GM18951 (cell line): Measurements from ENCODE around the gene ABCG4.
A peak's percentile ranks its signal among the peaks of the same experiment; 100 is the strongest.
"Not testable (repeated sequence)": the region's sequence is repeated elsewhere in the genome, so short reads cannot be mapped to it uniquely, and the experiment has no call there.

Source experiments
- POLR2A ChIP-seq: IDR thresholded peaks from 4 replicates; pipeline ENCODE4 v1.6.1; 2011; ENCODE audit warnings: mild to moderate bottlenecking; ENCODE audit not compliant: insufficient read length, insufficient read depth; ENCODE audit errors: extremely low read depth
- in situ Hi-C: fragments of 300-500 bp; cut with MboI; formaldehyde crosslinking; loops from one replicate; pipeline ENCODE4 v1.12.0; 2022; ENCODE audit warnings: low sequenced_read_pairs, mixed read lengths, inconsistent platforms; ENCODE audit not compliant: unreplicated experiment

Gene ABCG4

DNA sequence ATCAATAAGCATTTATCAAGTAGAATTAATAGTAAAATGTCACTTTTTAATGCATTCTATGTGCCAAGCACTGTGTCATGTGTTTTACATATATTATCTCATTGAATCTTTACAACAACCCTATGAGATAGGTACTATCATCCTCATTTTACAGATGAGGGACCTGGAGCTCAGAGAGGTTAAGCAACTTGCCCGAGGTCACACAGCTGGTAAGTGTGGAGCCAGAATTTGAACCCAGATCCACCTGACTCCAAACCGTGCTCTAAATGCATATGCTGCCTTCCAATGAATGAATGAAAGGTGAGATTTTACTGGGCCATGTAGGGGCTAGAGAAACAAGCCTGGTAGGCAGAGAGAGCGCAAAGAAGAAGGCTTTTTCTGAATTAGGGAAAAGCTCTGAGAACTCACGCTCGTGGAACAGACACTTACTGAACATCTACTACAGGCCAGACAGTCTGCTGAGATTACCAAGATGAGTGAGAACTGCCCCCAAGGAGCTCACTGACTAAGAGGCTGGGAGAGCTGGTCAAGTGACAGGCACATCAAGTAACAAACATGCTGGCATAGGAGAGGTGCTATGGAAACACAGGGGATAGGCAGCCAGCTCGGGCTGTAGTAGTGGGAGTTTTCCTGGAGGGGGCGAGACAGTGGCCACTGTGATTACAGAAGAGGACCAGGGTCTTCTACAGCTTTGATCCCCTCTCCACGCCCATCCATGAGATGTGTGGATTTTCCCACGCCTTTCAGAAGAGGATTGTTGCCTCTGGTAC lies 4.4 kb downstream of the ABCG4 start:
- in situ Hi-C loops = no loop called here
- no peak for TF ChIP-seq POLR2A

- no peak for TF ChIP-seq POLR2A
- in situ Hi-C loops = no loop called here
These were observed 5.3 kb downstream of the ABCG4 start for GRCh38 chr11:119154178-119154577.

DNA sequence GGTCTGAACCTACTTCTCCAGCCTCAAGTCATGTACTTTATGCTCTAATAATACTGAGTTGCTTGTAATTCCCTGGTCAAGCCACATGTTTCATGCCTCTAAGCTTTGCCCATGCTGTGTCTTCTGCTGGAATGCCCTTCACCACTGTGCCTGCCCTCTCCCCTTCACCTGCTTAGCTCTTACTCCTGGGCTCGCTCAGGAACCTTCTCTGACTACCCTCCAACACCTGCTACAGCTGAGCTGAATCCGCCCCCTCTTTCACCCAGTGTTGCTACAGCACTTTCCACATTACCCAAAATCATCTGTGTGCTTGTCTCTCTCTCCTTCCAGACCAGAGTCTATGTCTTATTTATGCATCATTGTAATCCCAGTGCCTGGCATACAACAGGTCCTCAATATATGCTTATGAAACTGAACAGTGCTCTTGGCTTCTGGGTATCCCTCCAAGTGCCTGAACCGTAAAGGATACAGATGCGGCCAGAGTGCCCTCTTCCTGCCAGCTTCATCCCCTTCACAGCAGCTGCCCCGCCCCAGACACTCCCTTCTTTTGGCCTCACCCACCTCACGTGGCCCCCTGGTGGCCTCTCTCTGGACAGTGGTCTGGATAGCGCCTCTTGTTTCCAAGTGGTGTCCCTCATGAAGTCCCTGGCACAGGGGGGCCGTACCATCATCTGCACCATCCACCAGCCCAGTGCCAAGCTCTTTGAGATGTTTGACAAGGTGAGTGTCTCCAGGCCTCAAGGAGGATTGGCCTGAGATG lies 7.1 kb downstream of the ABCG4 start:
- in situ Hi-C loops = no loop called here
- no peak for TF ChIP-seq POLR2A

- in situ Hi-C loops = no loop called here
- no peak for TF ChIP-seq POLR2A
These were observed 7.6 kb downstream of the ABCG4 start for GRCh38 chr11:119156496-119156895.

DNA sequence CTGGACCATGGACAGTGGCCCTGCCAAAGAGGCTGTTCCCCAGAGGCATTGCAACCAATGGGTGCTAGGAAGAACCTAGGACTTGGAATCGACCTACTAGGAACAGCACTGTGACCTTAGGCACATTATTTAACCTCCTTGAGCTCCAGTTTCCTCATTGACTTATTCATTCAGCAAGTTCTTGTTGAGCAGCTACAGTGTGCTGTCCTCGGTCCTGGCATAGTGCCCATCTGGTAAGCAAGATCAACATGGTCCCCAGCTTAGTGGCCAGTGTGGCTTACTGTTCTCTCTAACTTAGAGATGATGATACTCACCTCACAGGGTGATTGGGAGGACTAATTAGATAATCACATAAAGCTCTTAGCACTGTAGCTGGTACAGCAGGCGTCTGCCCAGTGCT lies 8.2 kb downstream of the ABCG4 start:
- TF ChIP-seq POLR2A = no peak
- in situ Hi-C loops = no loop called here

GRCh38 chr11:119158467-119158866 lies 9.6 kb downstream of the ABCG4 start:
- in situ Hi-C loops = no loop called here
- no peak for TF ChIP-seq POLR2A

GRCh38 chr11:119160151-119160550 lies 11.3 kb downstream of the ABCG4 start:
- TF ChIP-seq POLR2A = no peak
- in situ Hi-C loops = no loop called here

DNA sequence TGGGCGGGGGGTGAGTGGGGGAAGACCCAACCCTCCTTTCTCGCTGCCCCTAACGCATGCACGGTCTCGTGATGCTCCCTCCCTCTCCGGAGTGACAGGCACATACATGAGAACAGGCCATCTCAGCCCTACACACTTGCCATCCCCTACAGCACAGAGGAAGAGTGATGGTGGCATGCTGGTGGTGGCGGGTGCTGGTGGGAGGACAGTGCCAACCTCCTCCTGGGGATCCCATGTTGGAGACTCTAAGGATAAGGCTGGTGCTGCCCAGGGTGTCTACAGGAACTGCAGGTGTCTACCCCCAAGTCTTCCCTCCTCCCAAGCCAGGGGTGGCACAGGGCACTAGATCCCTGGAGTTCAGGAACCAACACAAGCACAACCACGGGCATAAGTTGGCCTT lies 13.0 kb downstream of the ABCG4 start:
- no peak for TF ChIP-seq POLR2A
- in situ Hi-C loops = no loop called here

DNA sequence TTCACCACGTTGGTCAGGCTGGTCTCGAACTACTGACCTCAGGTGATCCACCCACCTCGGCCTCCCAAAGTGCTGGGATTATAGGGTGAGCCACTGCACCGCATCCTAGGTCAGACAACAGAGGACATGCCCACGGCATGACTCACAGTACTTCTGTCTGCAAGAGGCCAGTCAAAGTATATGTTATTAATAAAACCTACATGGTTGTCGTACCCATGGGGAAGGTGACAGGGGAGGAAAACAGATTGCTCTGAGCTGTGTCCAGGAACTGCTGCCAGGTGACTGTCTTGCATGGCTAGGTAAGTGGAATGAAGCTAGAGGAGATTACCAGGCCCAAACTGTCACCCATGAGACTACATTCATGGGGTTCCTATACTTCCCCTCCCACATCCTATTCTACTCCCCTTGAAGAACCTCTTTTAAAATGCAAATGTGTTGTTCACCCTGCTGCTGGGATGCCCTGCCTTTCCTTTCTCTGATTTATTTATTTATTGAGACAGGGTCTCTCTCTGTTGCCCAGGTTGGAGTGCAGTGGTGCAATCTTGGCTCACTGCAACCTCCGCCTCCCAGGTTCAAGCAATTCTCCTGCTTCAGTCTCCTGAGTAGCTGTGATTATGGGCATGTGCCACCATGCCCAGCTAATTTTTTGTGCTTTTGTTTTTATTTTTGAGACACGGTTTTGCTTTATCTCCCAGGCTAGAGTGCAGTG lies 17.7 kb downstream of the ABCG4 start:
- in situ Hi-C loops = no loop called here
- TF ChIP-seq POLR2A = no peak

DNA sequence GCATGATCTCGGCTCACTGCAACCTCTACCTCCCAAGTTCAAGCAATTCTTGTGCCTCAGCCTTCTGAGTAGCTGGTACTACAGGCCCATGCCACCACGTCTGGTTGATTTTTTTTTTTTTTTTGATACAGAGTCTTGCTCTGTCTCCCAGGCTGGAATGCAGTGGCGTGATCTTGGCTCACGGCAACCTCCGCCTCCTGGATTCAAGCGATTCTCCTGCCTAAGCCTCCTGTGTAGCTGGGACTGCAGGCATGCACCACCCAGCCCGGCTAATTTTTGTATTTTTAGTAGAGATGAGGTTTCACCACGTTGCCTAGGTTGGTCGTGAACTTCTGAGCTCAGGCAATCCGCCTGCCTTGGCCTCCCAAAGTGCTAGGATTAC lies 18.2 kb downstream of the ABCG4 start:
- in situ Hi-C loops = not testable (repeated sequence)

GRCh38 chr11:119167933-119168332 lies 19.1 kb downstream of the ABCG4 start:
- no peak for TF ChIP-seq POLR2A
- in situ Hi-C loops = no loop called here

DNA sequence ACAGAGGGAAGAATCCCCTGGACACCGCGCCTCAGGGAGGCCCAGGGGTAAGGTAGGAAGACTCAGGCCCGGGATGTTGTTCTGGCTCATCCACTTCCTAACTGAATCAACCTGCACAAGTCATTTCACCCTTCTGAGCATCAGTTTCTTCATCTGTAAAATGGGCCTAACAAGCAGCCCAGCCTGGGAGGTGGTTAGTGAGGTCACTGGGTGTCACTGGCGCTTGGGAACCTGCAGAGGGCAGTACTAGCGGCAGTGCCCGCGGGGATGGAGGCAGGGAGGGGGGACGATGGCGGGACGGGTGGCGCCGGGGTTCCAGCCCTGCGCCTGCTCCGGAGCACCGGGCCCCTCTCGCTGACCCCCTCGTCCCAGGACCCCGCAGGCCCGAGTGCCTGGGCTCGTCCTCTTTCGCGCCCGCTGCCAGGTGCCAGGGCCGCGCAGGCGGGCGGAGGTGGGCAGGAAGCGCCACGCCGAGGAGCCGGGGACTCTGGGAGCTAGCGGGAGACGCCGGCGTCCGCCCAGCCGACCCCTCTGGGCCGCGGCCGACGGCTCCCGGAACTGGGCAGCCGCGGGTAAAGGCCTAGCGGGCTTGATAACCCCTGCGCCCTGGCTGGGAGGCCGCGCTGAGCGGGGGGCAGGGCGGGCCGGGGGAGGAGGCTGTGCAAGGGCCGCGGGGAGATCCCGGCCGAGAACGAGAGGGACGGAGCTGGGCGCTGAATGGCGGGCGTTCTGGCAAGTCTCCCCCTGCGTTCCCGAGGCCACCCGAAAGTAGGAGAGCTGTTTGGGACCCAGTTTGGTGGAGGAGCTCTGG lies 19.8 kb downstream of the ABCG4 start, which contains the start of gene NLRX1:
NLRX1 (plus strand) TSS at position 255 of the 811 bp plus-strand sequence. CDS start 2,679 bp downstream, outside the sequence.
- in situ Hi-C loops = no loop called here

GRCh38 chr11:119169282-119169719 lies 20.4 kb downstream of the ABCG4 start:
- in situ Hi-C loops = no loop called here
- TF ChIP-seq POLR2A = no peak

More for the DNA sequence above, 19.8 kb downstream of the ABCG4 start, which contains the start of gene NLRX1:
- peak; percentile 77 for TF ChIP-seq POLR2A
